RWPE1 (cell line): ENCODE results near the gene TRIB2.

ENCODE experiments used
- CTCF ChIA-PET: fragments of 350-600 bp; sonication (Branson Sonifier 250); formaldehyde crosslinking; extraction: SDS; loops from one replicate; lab custom pipeline; 2021; lab: Yijun Ruan, JAX
- POLR2A ChIA-PET: fragments of 400-600 bp; formaldehyde crosslinking; extraction: SDS; loops from one replicate; lab custom pipeline; 2020; ENCODE audit warnings: antibody characterized with exemption; ENCODE audit not compliant: low non-redundant PET; lab: Yijun Ruan, JAX
- DNase-seq: peaks from one replicate; pipeline ENCODE4 v3.0.0; 2012; ENCODE audit warnings: low spot score
- H3K27ac ChIP-seq: fragments of 450-650 bp; 2 replicates; pipeline ENCODE4 v1.5.1; 2017
- CTCF ChIP-seq: fragments of 450-650 bp; conservative IDR thresholded peaks from 2 replicates; pipeline ENCODE4 v1.5.1; 2017; ENCODE audit warnings: low read depth, mild to moderate bottlenecking

The TRIB2 gene

GRCh38 chr2:12716282-12717190 lies at the start of gene TRIB2:
Gene TRIB2 (plus strand): TSS chr2:12716936. CDS start chr2:12718308, 1,372 bp downstream.
- POLR2A ChIA-PET: interaction anchor here (1.0 kb wide), 1 partner anchor 20 kb away, joined by 3 read pairs; no protein-coding TSS in a partner anchor
- CTCF ChIA-PET: interaction anchor here (0.6 to 3.8 kb wide), 13 partner anchors 13 to 917 kb away, joined by 3 to 32 read pairs (median 4); no protein-coding TSS in a partner anchor
- peak within 1 kb of the TSS; percentile 96 for H3K27ac ChIP-seq
- peak; percentile 39 for TF ChIP-seq CTCF
- peak; percentile 87 for DNase-seq

- no peak overlapping the region for H3K27ac ChIP-seq
- TF ChIP-seq CTCF: no peak
- CTCF ChIA-PET: interaction anchor here (0.6 kb wide), 1 partner anchor 9 kb away, joined by 5 read pairs; no protein-coding TSS in a partner anchor
- POLR2A ChIA-PET: no interaction called here
- no peak for DNase-seq
These were observed 47.7 kb upstream of the TRIB2 start for GRCh38 chr2:12669036-12669435.

GRCh38 chr2:12672711-12673315 lies 43.9 kb upstream of the TRIB2 start:
- TF ChIP-seq CTCF: no peak
- DNase-seq: no peak
- ChIA-PET POLR2A (no interaction called here), CTCF (no interaction called here)
- H3K27ac ChIP-seq: no peak overlapping the region

- H3K27ac ChIP-seq: no peak overlapping the region
- CTCF ChIA-PET: no interaction called here
- no peak for DNase-seq
- POLR2A ChIA-PET: no interaction called here
- no peak for TF ChIP-seq CTCF
These were observed 42.0 kb upstream of the TRIB2 start for GRCh38 chr2:12674644-12675328.

GRCh38 chr2:12675352-12675795 lies 41.4 kb upstream of the TRIB2 start:
- CTCF ChIA-PET: no interaction called here
- TF ChIP-seq CTCF: no peak
- peak; percentile 32 for DNase-seq
- no peak overlapping the region for H3K27ac ChIP-seq
- POLR2A ChIA-PET: no interaction called here

- DNase-seq: peak; percentile 38
- CTCF ChIA-PET: no interaction called here
- H3K27ac ChIP-seq: no peak overlapping the region
- POLR2A ChIA-PET: no interaction called here
- TF ChIP-seq CTCF: no peak
These were observed 40.9 kb upstream of the TRIB2 start for GRCh38 chr2:12675801-12676200.
